C4-2B (cell line): Measurements from ENCODE around the gene ERC2.
A peak's percentile ranks its signal among the peaks of the same experiment; 100 is the strongest.
"Not testable (repeated sequence)": the region's sequence is repeated elsewhere in the genome, so short reads cannot be mapped to it uniquely, and the experiment has no call there.

Source experiments
- H3K27ac ChIP-seq: fragments of 450-650 bp; 2 replicates; pipeline ENCODE4 v1.5.1; 2017
- ZFX ChIP-seq: fragments of 450-650 bp; IDR thresholded peaks from 2 replicates; pipeline ENCODE4 v1.6.1; 2017
- TF ChIP-seq, protein P1 (sequence below): fragments of 450-650 bp; conservative IDR thresholded peaks from 2 replicates; pipeline ENCODE4 v1.5.1; 2017; ENCODE audit warnings: mild to moderate bottlenecking

Gene ERC2

DNA sequence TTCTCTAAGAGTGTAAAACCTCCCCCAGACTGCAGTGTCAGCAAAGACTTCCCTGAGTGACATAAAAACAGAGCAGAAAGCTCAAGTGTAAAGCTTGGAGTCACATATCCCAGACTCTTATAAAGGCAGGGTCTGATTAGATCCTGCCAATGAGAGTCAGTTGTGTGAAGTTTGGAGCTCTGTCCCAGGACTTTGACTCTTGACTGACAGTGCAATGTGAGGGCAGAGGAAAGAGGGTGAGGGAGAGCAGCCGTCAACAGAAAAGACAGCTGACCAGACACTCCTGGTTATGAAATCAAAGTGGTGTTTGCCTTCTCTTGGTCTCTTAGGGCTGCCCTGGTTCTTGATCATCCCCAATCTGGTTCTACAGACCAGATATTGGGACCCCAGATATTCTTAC lies 393.2 kb downstream of the ERC2 start:
- H3K27ac ChIP-seq, result no peak overlapping the region
- no peak for TF ChIP-seq ZFX
- TF ChIP-seq, protein P1, sequence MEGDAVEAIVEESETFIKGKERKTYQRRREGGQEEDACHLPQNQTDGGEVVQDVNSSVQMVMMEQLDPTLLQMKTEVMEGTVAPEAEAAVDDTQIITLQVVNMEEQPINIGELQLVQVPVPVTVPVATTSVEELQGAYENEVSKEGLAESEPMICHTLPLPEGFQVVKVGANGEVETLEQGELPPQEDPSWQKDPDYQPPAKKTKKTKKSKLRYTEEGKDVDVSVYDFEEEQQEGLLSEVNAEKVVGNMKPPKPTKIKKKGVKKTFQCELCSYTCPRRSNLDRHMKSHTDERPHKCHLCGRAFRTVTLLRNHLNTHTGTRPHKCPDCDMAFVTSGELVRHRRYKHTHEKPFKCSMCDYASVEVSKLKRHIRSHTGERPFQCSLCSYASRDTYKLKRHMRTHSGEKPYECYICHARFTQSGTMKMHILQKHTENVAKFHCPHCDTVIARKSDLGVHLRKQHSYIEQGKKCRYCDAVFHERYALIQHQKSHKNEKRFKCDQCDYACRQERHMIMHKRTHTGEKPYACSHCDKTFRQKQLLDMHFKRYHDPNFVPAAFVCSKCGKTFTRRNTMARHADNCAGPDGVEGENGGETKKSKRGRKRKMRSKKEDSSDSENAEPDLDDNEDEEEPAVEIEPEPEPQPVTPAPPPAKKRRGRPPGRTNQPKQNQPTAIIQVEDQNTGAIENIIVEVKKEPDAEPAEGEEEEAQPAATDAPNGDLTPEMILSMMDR, result no peak

- TF ChIP-seq, protein P1, result no peak
- TF ChIP-seq ZFX, result no peak
- H3K27ac ChIP-seq, result no peak overlapping the region
Observed at GRCh38 chr3:56069766-56070165, 398.5 kb downstream of the ERC2 start.

GRCh38 chr3:56066405-56066804 lies 401.9 kb downstream of the ERC2 start:
- H3K27ac ChIP-seq, result not testable (repeated sequence)

DNA sequence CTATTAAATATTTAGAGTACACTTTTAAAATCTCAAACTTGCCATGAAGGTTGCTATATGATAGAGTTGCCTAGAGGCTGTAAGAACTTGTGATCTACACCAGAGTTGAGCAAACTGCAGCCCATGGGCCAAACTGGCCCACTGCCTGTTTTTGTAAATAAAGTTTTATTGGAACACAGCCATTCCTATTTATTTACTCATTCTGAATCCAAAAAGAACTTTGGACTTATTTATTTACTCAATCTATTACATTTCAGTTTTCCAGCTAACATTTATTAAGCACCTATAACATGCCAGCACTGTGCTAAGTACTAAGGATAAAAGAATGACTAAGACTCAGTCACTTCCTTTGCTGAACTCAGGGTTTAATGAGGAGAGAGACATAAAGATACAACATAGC lies 403.6 kb downstream of the ERC2 start:
- H3K27ac ChIP-seq, result no peak overlapping the region; the same call in 1 of the 2 replicates

GRCh38 chr3:56061279-56061626 lies 407.0 kb downstream of the ERC2 start:
- TF ChIP-seq ZFX, result no peak
- TF ChIP-seq, protein P1, result no peak
- peak overlapping the region; percentile 71; the same call in 1 of the 2 replicates for H3K27ac ChIP-seq

More for the DNA sequence above, 403.6 kb downstream of the ERC2 start:
- TF ChIP-seq, protein P1, result no peak
- no peak for TF ChIP-seq ZFX

- TF ChIP-seq, protein P1, result no peak
- TF ChIP-seq ZFX, result no peak
Observed at GRCh38 chr3:56060521-56061278, 407.6 kb downstream of the ERC2 start.

DNA sequence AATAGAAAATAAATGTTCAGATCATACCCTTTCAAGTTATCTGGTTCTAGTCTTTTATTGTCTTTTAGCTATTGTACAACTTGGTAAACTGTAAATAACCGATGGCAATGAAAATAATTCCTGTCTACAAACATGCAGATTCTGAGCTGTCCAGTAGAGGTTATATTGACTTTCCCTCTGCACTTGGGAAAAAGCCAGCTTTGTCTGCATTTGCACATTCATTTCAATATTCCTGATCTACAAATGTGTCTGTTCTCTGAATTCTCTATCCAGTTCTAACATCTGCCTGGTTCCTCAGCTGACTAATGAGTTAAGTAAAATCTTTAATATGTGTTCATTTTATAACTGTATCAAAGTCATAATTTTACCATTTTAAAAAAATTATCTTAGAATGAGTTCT lies 408.5 kb downstream of the ERC2 start:
- TF ChIP-seq, protein P1, result peak; percentile 27; the same call in 1 of the 2 replicates
- no peak for TF ChIP-seq ZFX
- no peak overlapping the region; the same call in 1 of the 2 replicates for H3K27ac ChIP-seq

More at GRCh38 chr3:56060521-56061278, 407.6 kb downstream of the ERC2 start:
- peak overlapping the region; percentile 71; the same call in 1 of the 2 replicates for H3K27ac ChIP-seq

GRCh38 chr3:56055951-56056350 lies 412.3 kb downstream of the ERC2 start:
- H3K27ac ChIP-seq, result no peak overlapping the region
- TF ChIP-seq ZFX, result no peak
- TF ChIP-seq, protein P1, result no peak
